HG03139 (cell line): ENCODE results near the gene TSPAN18.

Source experiments
- ATAC-seq: cut with Tn5 transposase; IDR thresholded peaks from one replicate; pipeline ENCODE4 v1.9.1; 2021; ENCODE audit not compliant: unreplicated experiment

TSPAN18 gene

DNA sequence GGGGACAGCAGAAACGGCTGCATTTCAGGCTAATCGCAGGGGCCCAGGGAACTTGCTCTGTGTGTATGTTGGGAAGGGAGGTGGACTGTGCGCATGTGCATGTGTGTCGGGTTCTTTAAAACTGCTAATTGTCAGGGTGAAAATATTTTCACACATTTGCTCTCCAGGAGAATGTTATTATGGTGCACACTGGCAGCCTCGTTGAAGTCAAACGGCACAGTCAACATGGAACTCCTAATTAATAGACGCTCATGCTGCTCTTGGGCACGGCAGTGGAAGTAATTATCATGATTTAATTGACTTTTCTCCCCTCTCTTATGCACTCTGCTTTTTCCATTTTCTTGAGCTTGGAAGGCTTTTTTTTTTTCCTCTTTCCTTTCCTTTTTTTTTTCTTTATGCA, 92.6 kb downstream of the TSPAN18 start:
- ATAC-seq = no peak

DNA sequence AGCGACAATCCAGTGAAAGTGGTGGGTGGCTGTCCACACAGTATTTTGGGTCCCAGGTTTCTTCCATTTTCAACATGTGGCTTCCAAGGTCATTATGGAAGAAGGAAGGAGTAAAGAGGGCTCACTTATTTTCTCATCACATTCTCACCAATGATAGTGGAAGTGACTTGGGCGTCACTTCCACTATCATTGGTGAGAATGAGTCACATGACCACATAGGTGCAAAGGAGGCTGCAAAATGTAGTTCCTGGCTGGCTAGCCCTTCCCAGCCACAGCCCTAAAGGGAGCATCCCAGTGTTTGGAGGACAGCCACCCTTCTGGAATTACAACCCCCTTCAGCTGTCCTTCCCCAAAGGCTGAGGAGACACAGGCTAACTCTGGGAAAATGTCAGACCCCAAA, 95.6 kb downstream of the TSPAN18 start:
- no peak for ATAC-seq

DNA sequence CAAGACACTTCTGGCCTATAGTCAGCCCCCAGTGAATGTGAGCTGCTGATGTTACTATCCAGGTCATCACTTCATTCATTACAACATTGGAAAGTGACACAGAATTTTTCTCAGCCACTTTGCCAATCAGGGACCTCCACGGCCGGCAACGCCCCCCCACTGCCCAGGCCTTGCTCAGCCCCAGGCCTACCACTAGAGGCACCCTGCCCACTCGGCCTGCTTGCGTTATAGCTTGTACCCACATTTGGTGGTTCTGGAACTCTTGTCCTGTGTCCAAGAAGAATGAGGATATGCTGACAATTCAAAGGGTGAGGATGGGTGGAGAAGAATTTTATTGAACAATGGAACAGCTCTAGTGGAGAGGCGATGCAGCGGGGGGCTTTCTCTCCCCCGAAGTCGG, 96.2 kb downstream of the TSPAN18 start:
- ATAC-seq = no peak

DNA sequence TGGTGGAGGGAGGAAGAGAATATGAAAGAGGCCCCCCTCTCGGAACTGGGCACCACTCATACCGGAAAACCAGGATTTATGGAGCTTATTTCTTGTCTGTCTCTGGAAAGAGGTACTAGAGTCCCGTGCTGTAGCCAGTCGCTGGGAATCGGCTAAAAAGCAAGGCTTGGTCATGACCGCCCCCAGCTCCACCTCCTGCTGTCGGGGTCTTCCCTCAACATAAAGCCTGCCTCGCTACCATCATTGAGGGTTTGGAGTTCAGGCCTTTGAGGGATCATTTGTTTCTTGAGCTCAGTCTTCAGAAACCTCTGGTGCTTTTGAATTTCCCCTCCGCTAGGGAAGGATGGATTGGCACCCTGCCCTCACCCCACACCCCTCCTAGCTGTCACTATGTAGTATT, 97.1 kb downstream of the TSPAN18 start:
- ATAC-seq = no peak

DNA sequence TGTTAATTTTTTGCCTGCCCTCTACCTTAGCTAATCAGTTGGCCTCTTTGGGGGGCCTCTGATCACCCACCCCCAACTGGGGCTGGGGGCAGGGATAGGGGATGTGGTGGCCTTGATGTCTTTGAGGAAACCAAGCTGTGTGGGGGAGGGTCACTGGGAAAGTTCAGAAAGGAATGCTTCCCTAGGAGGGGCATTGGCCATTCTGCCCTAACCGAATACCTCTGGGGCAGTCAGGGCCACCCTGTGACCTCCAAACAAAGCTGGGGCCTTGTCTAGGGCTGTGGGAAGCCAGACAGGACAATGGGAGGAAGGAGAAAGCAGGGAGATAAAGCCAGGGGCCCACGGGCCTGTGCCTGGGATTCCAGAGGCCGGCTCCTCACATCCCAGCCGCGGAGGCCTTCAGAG, 97.5 kb downstream of the TSPAN18 start:
- ATAC-seq = no peak

DNA sequence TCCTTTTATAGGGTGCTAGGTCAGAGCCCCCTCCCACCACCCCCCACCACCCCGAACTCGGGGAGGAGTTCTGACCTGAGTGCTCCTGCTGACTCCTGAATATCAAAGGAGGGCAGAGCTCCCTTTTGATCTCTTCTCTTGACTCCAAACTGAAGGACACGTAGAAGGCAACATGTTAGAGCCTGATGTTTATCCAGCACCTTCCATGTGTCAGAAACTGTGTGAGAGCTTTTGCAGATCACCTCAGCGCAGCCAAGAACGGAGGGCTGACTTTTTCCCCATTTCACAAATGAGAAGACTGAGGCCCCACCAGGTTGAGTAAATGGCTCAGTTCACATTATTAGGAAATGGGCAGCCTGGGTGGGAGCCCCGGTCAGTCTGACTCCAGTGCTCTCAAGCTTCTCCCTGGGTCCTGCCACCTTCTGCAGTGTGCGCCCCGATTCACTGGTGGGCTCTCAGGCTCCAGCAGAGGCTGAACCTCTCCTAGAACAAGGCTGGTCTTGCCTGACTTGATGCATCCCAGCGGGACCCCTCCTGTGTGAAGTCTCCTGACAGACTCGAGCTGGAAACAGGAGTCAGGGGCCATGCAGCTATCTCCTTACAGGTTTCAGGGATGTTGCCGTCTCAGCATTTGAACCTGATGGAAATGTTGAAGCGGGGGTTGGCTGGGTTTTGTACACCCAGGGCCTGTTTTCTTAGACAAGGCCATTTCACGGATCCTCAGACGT, 98.5 kb downstream of the TSPAN18 start:
- no peak for ATAC-seq

DNA sequence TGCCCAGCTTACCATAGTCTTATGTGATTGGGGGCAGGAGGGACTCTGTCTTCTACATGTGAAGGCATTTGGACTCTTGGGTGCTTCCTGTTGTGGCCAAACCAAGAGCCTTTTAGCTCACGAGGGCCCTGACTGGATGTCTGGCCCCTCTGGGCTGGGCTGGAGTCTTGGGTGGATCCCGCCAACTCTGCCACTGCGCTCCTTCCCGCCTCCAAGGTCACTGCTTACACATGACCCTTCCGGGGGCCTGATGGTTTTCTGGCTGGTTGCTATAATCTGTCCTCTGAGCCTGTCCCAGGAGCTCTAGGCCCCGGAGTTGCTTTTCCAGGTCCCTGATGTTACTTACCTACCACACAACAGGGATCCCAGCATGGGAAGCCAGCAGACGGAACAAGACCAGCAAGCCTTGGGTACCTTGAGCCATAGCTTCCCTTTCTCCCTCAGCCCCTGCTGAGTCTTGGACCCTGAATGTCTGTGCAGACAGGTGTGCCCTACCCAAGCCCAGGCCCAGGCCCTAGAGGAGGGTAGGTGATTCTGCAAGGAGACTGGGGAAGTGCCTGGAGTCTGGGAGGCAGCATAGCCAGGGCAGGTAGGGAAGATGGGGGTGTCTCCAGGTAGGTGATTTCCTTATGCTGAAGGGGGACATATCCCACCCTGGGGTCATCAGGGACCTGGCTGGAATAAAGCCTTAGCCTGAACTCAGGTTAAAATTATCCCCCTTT, 100.3 kb downstream of the TSPAN18 start:
- ATAC-seq = no peak

DNA sequence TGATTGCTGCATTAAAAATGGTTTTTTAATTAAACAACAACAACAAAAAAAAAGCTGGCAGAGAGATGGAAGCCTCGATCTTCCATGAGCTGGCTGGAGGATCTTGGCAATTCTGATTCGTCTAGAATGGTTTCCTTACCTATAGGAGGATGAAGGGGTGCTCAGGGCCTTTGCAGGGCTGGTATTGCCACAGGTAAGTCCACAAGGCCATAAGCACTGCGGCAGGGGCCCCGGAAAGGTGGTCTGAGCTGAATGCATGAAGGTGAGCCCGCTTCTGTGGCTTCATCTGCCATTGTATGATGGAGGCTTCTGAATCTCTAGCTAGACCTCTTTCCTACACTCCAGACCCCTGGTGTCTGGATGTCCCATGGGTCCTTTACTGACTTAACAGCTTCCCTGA, 101.5 kb downstream of the TSPAN18 start:
- ATAC-seq = no peak

DNA sequence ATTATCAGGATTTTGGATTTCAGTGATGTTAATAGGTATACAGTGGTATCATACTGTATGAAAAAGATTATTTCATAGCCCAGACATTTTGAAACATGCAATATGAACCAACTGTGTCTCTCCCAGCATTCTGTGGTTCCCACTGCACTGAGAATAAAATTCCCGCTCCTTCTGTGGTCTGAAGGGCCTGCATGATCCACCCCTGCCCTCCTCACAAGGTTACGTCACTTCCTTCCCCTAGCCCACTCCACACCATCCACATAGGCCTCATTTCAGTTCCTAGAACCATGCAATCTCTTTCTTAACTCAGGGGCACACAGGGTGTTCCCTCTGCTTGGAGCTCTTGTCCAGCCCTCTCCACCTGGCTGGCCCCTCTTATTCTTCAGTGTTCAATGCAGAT, 103.1 kb downstream of the TSPAN18 start:
- no peak for ATAC-seq

DNA sequence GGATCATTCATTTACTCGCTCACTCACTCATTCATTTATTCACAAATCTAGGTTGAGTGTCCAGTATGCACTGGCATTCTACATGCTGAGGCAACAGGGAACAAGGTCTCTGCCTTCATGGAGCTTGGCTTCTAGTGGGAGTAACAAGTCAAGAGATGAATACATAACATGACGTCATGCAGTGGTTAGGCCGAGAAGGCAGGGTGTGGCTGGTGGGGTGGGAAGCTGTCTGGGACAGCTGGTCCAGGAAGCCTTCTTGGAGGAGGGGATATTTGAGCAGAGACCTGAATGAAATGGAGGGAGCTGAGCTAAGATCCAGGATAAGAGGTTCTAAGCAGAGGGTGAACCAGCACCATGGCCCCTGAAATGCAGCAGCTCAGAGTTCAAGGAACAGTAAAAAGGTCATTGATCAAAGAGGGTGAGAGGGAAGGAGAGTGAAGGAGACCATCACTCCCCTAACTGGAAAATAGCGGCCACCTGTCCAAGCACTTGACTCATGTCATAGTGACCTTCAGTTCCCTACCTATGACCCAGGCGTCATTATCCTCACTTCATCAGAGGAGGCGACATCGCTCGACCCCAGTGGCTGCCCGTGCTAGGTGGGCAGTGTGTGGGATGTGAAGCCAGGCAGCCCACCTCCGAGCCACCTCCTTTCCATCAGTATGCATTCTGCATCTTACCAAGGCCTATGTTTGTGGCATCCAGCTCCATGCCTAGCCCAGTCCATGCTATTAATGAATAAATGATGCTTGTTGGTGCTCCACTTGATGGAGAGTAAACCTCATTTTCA, 105.0 kb downstream of the TSPAN18 start:
- no peak for ATAC-seq

DNA sequence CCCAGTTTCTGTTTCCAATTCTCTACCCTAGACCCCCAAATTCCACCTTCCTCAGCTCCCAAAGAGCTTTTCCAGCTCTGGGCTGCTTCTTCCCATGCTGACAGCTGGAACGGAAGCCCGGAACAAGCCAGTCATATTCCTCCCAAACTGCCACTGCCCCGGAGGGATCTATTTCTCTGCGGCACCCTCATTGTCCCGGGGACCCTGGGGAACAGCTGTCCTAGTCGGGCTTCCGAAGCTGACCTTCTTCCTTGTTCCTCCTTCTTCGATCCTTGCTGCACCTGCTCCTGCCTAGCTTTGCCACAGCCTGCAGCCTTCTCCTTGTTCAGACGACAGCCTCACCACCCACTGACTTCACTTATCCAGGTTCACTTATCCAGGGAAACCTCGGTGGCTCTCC, 105.7 kb downstream of the TSPAN18 start:
- ATAC-seq = no peak

DNA sequence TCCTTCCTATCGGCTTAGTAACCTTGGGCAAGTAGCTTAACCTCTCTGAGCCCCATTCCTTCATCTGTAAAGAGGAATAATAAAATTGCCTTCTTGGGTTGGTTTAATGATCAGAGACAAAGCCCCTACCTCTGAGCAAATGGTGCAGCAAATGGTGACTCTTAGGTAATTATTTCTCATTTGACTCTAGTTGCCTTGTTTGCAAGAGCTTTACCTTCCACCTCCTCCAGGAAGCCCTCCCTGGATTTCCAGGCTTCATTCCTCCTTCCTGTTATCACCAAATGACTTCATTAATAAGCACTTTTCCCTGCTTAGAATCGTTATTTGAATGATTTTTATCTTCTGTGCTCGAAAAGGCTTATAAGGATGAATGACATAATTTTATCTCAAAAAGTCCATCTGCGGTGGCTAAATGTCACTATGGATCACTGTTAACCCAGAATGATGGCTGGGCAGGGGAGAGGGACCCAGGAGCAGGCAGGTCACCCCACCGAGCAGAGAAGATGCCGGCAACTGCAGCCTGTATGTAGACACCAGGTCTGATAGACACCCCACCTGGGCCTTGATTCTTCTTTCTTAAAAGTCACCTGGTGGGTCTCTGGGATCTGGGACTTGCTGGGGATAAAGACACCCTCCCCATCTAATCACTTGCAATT, 106.6 kb downstream of the TSPAN18 start:
- ATAC-seq = no peak

DNA sequence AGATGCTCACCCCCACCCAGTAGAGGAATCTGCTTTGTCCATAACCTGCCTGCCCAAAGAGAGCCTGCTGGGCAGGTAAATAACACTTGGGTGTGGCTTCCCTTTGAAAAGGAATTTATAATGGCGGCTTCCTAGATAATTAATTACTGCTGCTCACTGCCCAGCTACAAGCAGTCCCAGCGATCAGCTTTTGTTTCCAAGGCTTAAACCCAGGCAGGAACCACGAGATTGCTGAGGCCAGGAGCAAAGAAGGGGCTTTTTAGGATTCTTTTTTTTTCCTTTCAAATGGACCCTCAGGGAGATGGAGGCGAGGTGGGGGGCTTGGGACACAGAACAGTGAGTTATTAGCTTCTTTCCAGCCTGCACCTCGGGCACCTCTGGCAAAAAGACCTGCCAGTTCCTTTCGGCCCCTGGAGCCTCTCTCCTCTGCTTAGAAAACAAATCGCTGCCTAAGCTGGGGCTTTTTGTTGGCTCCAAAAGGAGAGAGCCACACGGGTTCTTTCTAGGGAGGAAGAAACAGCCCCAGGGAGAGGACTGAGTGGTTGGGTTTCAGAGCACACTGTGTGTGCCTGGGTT, 107.2 kb downstream of the TSPAN18 start:
- ATAC-seq = no peak

DNA sequence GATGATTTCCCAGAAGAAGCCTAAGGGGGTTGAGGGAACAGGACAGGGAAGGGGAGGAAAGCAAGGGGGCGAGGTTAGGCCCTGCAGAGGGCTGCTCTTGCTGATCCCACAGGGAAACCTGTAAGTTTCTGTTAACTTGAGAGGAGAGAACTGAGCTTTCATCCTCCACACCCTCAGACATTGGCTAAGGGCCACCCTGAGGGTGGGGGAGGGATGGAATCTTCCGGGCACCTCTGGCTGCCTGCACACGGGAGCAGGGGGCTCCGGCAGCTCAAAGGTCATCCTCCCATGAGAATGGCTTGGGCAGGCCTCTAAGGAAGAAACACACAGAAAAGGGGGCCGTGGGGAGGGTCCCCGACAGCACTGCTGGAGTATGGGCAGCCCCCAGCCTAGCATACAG, 108.1 kb downstream of the TSPAN18 start:
- ATAC-seq = no peak

DNA sequence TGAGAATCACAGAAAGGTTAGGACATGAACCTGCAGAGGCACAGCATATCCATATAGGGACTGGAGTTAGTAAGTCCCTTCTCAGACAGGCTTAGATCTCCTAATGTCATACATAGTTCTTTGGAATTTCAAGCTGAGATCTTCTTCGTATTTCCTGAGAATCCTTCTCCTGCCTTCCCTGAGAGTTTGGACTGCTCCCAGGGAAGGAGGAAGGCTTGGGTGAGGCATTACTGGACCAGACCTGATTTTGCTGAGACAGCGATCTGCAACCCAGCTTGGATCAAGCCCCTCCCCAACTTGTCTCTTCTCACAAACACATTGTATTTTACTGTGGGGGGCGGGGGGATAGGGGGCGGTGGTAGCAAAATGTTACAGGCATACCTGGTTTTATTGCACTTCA, 108.5 kb downstream of the TSPAN18 start:
- no peak for ATAC-seq

DNA sequence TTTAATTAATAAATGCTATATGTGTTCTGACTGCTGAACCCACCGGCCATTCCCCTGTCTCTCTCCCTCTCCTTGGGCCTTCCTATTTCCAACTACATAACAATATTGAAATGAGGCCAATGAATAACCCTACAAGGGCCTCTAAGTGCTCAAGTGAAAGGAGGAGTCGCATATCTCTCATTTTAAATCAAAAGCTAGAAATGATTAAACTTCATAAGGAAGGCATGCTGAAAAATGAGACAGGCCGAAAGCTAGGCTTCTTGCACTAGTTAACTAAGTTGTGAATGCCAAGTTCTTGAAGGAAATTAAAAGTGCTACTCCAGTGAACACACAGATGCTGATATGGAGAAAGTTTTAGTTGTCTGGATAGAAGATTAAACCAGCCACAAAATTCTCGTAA, 109.2 kb downstream of the TSPAN18 start:
- no peak for ATAC-seq

DNA sequence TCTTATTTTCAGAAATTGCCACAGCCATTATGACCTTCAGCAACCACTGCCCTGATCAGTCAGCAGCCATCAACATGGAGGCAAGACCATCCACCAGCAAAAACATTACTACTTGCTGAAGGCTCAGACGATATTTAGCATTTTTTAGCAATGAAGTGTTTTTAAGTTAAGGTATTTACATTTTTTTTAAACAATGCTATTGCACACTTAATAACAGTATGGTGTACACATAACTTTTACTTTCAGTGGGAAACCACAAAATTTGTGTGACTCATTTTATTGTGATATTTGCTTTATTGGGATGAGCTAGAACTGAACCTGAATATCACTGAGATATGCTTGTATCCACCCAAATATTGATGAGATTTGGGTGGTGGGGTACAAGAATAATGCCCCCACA, 110.9 kb downstream of the TSPAN18 start:
- ATAC-seq = no peak

DNA sequence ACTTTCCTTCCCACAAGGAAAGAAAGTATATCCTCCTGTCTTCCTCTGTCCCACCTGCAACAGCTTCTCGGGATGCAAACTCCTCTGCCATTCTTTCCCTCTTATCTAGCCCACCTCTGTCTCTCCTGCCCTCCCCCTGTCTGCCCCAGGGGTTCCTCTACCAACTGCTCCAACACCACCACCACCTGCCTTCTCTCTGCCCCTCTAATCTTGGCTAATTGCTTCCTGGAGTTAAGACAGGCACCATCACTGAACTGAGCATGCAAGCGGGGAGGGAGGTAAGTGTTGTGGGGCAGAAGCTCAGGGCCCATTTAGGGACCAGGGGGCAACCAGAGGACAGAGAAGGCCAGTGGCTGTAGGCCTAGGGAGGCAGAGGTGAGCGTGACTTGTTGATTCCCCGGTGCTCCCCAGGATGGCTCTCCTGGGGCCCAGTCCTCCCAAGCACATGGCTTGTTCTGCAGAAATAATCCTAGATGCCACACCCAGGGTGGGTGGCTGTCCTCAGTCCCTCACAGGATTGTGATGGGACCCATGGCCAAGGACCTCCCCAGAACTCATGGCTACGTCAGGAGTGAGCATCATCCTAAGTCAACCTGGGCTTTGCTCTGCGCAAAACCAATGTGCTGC, 112.8 kb downstream of the TSPAN18 start:
- ATAC-seq = no peak

DNA sequence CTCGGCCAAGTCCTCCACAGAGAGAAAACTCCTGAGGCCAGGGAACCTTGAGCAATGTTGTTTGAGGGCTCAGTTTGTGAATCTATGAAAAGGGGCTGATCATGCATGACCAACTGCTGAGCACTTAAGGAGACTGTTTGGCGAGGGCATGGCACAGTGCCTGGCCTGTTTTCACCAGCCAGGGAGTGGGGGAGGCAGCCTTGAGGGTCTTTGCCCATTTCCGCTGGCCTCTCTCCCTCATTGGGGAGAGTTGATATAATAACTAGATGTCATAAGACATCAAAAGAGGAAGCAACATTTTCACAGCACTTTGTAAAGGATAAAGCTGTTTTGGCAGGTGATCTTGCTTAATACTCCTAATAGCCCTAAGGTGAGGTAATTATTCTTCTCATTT, 113.3 kb downstream of the TSPAN18 start:
- no peak for ATAC-seq

DNA sequence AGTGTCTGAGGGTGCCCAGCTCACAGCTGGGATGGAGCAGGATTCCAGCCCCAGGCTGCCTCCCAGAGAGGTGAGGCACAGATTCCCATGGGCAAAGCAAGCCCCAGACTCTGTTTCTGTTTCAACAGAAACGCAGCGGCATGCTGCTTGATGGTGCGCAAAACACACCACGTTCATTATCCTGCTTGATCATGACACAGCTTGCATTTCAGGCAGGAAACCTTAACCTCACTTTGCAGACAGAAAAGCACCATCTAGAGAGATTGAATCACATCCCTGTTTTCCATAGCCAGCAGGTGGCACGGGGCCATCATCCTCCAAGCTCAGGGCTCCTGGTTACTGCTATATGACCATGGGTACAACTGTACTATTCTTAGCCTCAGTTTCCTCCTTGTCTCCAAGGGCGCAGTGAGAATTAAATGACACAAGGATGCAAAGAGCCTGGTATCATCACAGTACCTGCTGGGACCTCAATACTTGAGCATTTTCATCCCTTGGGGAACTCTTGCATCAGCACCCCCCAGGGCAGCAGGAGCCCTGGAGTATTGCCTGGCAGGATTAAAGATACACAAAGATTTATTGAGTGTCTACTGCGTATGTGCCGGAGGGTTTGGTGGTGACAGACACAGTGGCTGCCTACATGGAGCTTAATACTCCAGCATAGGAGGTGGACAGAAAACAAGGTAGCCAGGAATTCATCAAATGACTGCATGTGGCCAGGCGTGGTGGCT, 113.9 kb downstream of the TSPAN18 start:
- no peak for ATAC-seq
